ENCODE results near the gene PKP3.

GRCh38 chr11:395866-396265 lies 1.9 kb downstream of the PKP3 start:
- TF ChIP-seq CTCF (conservative IDR thresholded peaks at IDR 0.05) (no peak), ZFX (IDR thresholded peaks at IDR 0.05) (no peak)
